Fibroblast of skin of right quadriceps (primary cell): ENCODE data around the gene COG5.
A peak's percentile ranks its signal among the peaks of the same experiment; 100 is the strongest.

Source experiments
- DNase-seq: peaks from one replicate; pipeline ENCODE4 v3.0.0-alpha.2; 2013

The COG5 gene

DNA sequence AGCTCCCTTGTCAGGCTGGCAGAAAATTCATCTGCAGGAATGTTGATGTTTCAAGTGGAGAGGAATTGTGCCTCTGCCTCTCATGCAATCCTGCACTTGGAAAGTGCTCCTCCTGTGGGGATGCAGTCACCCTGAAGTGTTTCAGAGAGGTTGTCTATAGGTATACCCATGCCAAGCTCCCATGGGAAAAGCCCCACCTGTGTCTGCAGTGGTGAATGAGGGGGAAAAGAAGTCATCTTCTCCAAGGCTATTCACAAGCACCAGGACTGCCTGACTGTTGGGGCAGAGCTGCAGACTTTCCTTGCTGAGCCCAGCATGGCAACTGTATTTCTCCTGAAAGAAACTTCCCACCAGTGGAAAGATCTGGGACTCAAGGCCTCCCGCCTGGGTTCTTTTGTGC is 58.4 kb downstream of the COG5 start:
- no peak for DNase-seq

- DNase-seq = no peak
Observed at GRCh38 chr7:107503687-107504086, 60.0 kb downstream of the COG5 start.

GRCh38 chr7:107502797-107503196 is 60.9 kb downstream of the COG5 start:
- DNase-seq = no peak

DNA sequence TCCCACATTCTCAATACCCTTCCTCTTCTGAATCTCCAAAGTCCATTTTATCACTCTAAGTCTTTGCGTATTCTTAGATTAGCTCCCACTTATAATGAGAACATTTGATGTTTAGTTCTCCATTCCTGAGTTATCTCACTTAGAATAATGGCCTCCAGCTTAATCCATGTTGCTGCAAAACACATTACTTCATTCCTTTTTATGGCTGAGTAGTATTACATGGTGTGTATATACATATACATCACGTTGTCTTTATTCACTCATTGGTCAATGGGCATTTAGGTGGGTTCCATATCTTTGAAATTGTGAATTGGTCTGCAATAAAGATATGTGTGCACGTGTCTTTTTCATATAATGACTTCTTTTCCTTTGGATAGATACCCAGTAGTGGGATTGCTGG is 61.6 kb downstream of the COG5 start:
- no peak for DNase-seq

GRCh38 chr7:107501593-107501992 is 62.1 kb downstream of the COG5 start:
- peak; percentile 31 for DNase-seq

DNA sequence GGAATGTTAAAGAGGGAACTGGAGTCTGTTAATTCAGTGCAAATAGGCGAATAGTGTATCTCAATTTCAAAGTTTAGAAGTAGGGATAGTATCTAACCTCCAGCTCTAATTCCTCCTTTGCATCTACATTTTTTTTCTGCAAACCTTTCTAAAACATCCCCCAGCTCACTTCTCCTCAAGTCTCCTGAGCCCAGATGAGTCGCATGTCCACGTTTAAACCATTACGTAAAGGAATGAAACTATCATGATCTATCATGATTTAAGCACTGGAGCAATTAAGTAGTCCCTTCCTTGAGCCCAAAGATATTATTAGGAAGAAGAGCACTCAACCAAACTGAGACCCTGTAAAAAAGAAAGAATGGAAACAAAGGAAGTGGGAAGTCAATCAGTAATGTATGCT is 64.0 kb downstream of the COG5 start:
- DNase-seq = peak; percentile 54

DNA sequence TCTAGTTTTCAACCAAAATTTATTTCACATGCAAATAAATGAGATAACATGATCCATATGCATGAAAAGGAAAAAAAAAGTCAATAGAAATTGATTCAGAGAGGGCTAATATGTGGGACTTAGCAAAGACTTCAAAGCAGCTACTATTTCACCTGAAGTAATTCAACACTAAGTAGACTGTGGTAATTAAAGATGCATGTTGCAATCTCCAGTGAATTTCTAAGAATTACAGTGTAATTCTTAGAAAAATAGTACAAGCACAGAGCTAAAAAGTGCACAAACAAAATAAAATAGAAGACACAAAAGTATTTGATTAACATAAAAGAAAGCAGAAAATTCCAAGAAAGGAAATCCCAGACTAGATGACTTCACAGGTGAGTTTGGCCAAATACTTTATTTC is 68.2 kb downstream of the COG5 start:
- no peak for DNase-seq

- DNase-seq = no peak
Observed at GRCh38 chr7:107494884-107495283, 68.8 kb downstream of the COG5 start.

GRCh38 chr7:107494315-107494751 is 69.4 kb downstream of the COG5 start:
- DNase-seq = no peak

GRCh38 chr7:107492875-107493274 is 70.8 kb downstream of the COG5 start:
- no peak for DNase-seq

GRCh38 chr7:107486041-107486440 is 77.7 kb downstream of the COG5 start:
- no peak for DNase-seq

GRCh38 chr7:107482571-107482970 is 81.1 kb downstream of the COG5 start:
- no peak for DNase-seq

DNA sequence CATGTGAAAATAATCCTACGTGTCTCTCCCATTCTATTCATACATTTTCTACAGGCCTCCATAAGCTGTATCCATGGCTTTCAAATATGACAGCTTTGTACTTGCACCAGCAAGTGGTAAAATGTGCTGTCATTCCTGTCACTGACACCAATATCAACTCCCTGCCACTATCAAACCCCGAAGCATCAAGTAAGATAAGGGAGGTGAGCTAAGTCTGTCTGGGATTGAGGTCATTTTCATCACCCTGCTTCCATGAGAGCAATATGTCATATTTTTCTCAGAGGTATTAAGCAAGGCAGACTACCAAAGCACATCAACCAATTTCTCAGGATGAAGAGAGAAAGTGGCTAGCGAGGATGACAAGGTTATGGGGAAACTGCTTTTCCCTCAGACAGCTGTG is 82.8 kb downstream of the COG5 start:
- DNase-seq = no peak

- no peak for DNase-seq
Observed at GRCh38 chr7:107479303-107479702, 84.4 kb downstream of the COG5 start.

- no peak for DNase-seq
Observed at GRCh38 chr7:107474104-107474521, 89.6 kb downstream of the COG5 start.

DNA sequence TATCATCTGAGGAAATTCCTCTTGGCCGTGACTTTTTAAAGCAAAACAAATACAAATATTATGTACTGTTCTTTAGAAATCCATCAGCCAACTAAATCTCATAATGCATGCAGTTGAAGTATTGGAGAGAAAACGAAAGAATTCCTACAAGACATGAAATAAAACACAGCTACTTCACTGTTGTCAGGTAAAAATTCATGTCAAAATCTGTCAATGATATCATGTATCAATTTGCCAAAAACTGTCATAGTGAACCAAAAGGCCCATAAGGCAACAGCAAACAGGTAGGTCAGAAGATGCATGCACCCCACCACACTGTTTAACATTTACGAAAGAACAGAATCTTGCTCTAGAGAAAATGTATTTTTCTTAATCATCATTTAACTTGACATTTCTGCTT is 91.6 kb downstream of the COG5 start:
- DNase-seq = no peak

GRCh38 chr7:107471292-107472070 is 92.2 kb downstream of the COG5 start:
- DNase-seq = peak; percentile 12

GRCh38 chr7:107469929-107470328 is 93.8 kb downstream of the COG5 start, which contains the start of gene GPR22:
Gene GPR22, plus strand, starts transcription at chr7:107470057. Its CDS starts 4,004 bp downstream, at chr7:107474061.
- DNase-seq = no peak

- DNase-seq = no peak
Observed at GRCh38 chr7:107468824-107469223, 94.9 kb downstream of the COG5 start.

DNA sequence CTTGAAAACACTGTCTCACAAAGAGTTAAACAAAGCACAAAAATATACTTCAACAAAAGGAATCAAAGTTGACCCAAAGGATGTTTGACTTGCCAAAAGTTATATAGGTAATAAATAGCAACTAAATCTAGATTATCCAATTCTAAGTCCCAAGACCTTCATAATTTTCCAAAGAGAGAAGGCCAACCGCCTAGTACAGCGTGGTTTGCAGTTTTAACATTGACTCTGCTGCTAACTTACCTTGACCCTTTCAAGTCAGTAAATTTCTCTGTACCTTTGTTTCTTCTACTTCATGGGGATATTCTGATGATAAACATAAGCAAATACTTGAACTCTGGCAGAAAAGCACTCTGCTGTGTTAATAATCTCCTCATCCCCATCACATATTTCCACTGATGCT is 95.7 kb downstream of the COG5 start:
- no peak for DNase-seq

DNA sequence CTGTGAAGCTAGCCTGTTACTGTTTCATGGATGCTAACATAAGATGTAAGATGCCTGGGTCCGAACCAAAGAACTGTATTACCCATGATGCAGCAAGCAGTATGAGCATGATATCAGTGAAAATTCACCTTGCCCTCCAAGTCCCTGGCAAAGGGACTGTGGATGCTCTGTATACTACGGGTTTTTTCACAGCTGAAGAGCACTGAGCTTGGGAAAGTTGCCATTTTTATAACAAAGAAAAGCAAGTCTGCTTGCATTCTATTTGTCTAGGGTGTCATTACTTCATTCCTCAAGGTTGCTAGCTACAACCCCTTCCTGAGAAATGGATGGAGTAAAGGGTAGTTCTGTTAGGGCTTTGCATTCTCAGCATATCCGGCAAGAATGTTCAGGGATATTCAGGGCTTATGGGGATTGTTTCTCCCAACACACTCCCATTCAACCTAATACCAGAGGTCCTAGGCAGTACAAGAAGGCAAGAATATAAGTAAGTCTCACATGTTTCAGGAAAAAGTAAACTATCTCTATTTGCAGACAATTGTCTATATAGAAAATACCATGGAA is 99.0 kb downstream of the COG5 start:
- DNase-seq = no peak

DNA sequence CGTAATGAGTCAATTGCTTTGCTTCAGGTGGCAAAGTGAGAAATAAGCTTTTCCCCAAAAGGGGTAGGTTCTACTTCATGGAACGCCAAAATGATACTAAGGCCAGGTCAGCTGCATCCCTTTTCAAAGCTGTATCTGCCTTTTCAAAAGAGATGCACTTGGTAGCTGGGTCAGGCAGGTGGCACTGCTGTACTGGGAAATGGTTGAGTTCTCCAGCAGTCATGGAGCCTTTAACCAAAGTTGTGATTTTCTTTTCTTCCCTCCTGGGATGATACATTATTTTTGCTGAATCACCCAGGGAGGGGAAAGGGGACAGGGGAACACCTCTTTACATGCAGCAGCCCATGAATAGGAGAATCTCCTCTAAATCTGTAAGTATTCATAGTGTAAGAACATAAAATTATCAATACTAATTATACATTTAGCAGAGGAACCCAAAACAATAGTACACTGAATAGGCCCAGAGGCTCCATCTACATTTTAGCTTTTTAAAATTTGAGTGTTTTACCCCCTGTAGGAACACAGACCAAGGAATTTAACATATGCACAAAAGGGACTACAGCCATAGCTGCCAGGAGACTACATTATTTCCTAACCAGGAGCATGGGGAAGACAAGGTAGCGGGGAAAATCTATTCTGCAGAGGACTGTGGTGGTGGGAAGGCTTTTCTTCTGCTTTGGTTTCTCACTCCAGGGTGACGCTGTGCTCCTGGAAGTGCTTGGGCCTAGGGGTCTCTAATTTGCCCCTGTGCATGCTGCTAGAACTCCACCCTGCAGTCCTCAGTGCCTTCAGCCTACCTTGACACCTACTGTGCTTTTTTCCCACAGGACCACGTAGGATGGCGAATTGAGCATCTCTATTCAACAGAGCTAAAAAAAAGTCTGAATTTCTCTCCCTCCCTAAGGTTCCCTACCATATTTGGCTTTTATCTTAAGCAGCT is 100.3 kb downstream of the COG5 start:
- peak; percentile 74 for DNase-seq

GRCh38 chr7:107461938-107462533 is 101.7 kb downstream of the COG5 start:
- DNase-seq = no peak
